ENCODE results near the gene ATP5PO. TPM values are rescaled to one million over a fixed set of nuclear protein-coding genes. Genes with fewer than 3 reads are reported as not detected.

The ATP5PO gene
- total RNA-seq, 4 donors from 2014 or later: 261 to 560 (median 356) TPM

DNA sequence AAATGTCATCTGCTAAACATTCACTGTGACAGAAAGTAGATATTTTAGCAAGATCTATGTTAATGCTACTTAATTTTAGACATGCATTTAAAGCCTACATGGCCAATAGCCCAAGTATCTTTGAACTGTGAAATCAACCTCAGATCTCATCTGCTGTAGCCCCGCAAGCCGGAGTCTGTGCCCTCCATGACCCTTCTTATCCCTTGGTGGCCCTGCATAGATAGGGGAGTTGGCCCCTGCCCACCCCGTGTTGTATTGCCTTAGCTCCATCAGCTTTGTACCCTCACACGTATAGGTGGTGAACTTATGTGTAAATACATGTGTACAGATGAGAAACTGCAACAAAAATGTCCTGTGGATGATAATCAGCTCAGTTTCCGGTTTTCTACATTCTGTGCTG is 18.5 kb downstream of the ATP5PO start:
- Histone ChIP-seq H3K36me3 (no peaks in the 10 kb centered on the region), H3K4me1 (peaks cover 9 to 11% of the 10 kb centered on the region in 2 donors), H3K9me3 (no peaks in the 10 kb centered on the region), H3K27ac (no peak overlapping the region), H3K4me3 (no peak overlapping the region), H3K27me3 (no peaks in the 10 kb centered on the region)
- ATAC-seq (no peak), DNase-seq (no peak)
- TF ChIP-seq, protein P1, sequence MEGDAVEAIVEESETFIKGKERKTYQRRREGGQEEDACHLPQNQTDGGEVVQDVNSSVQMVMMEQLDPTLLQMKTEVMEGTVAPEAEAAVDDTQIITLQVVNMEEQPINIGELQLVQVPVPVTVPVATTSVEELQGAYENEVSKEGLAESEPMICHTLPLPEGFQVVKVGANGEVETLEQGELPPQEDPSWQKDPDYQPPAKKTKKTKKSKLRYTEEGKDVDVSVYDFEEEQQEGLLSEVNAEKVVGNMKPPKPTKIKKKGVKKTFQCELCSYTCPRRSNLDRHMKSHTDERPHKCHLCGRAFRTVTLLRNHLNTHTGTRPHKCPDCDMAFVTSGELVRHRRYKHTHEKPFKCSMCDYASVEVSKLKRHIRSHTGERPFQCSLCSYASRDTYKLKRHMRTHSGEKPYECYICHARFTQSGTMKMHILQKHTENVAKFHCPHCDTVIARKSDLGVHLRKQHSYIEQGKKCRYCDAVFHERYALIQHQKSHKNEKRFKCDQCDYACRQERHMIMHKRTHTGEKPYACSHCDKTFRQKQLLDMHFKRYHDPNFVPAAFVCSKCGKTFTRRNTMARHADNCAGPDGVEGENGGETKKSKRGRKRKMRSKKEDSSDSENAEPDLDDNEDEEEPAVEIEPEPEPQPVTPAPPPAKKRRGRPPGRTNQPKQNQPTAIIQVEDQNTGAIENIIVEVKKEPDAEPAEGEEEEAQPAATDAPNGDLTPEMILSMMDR (IDR thresholded peaks at IDR 0.05 in 4 of 5, conservative IDR thresholded peaks at IDR 0.05 in 1 of 5): no peak
- no peak for TF ChIP-seq POLR2A (IDR thresholded peaks at IDR 0.05)
- in situ Hi-C loops (cut with MboI; ENCODE audit: low sequenced_read_pairs in 4 of 4) (loop anchor here in 2 of 4 donors (10.0 to 25.0 kb wide), 2 partner anchors 235 to 252 kb away; partner anchors contain the start of genes CRYZL1 (in 1 of the 2) and ITSN1 (in 1 of the 2)), intact Hi-C loops (cut with DNase I; ENCODE audit: low total_unique reads) (no loop called here)

DNA sequence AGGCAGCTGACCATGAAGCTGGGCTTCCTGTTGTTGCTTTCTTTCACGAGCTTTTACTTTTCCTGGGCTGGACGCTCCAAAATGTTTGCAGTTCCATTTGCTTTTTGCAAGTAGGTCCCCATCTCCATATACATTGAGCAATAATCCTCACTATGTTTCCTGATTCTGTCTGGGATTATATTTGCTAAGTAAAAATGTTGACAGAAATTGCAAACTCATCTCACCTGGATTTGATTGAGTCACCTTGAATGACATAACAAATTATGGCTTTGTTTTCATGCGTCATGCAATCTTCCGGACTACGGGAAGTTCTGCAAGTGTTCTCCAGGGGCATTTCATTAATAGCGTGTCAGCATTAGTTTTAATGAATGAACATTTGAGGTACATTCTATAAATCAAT is 18.9 kb downstream of the ATP5PO start:
- DNase-seq (no peak), ATAC-seq (no peak)
- TF ChIP-seq, protein P1 (IDR thresholded peaks at IDR 0.05 in 4 of 5, conservative IDR thresholded peaks at IDR 0.05 in 1 of 5): no peak
- no peak for TF ChIP-seq POLR2A (IDR thresholded peaks at IDR 0.05)
- H3K4me3 ChIP-seq: no peak overlapping the region
- in situ Hi-C loops (cut with MboI; ENCODE audit: low sequenced_read_pairs in 4 of 4) (loop anchor here in 2 of 4 donors (10.0 to 25.0 kb wide), 2 partner anchors 234 to 252 kb away; partner anchors contain the start of genes CRYZL1 (in 1 of the 2) and ITSN1 (in 1 of the 2)), intact Hi-C loops (cut with DNase I; ENCODE audit: low total_unique reads) (no loop called here)
- H3K9me3 ChIP-seq: no peaks in the 10 kb centered on the region
- no peaks in the 10 kb centered on the region for H3K36me3 ChIP-seq
- no peak overlapping the region for H3K27ac ChIP-seq
- peaks cover 9 to 10% of the 10 kb centered on the region in 2 donors for H3K4me1 ChIP-seq
- no peaks in the 10 kb centered on the region for H3K27me3 ChIP-seq

DNA sequence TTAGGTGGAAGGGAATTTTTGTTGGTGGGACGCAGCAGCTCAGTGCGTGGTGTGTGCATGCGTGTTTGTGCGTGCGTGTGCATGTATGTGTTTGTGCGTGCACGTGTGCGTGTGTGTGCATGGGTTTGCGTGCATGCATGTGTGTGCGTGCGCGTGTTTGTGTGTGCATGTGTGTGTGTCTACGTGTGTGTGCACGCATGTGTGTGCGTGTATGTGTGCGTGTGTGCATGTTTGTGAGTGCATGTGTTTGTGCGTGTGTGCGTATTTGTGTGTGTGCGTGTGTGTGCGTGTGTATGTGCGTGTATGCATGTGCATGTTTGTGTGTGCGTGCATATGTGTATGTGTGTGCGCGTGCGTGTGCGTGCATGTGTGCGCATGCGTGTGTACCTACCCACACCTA is 20.2 kb downstream of the ATP5PO start:
- DNase-seq (no peak), ATAC-seq (no peak)
- Histone ChIP-seq H3K27me3 (no peaks in the 10 kb centered on the region), H3K4me1 (peaks cover 5 to 9% of the 10 kb centered on the region in 2 donors), H3K9me3 (no peaks in the 10 kb centered on the region), H3K36me3 (no peaks in the 10 kb centered on the region), H3K4me3 (no peak overlapping the region), H3K27ac (no peak overlapping the region)
- in situ Hi-C loops (cut with MboI; ENCODE audit: low sequenced_read_pairs in 4 of 4): loop anchor here in 2 of 4 donors (10.0 to 25.0 kb wide), 2 partner anchors 233 to 251 kb away; partner anchors contain the start of genes CRYZL1 (in 1 of the 2) and ITSN1 (in 1 of the 2)
- no peak for TF ChIP-seq POLR2A (IDR thresholded peaks at IDR 0.05)
- TF ChIP-seq, protein P1 (IDR thresholded peaks at IDR 0.05 in 4 of 5, conservative IDR thresholded peaks at IDR 0.05 in 1 of 5): no peak
- intact Hi-C loops (cut with DNase I; ENCODE audit: low total_unique reads): no loop called here

DNA sequence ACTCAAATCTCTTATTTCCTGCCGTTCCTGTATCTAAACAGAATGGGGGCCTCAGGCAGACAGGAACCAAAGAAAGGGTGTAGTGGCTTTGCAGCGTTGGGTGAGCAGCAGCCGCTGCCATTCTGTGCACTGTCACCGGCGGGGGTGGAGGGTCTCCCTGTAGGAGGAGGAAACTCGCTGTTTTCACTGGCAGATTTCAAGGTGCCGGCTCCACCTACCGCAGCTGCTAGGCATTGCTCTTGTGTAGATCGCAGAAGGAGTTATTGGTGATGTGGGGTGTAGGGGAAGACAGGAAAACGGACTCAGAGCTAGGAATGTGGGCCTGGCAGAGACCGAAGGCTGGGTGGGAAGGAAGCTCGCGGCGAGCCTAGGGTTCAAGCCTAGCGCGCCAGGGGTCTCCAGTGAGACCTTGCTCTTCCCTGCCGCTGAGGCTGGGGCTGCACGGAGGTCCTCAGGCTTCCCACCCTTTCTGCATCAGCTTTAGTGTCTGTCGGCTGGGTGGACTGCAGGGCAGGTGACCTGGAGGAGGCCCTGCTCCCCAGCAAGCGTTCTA is 20.8 kb downstream of the ATP5PO start:
- Histone ChIP-seq H3K27ac (no peak overlapping the region), H3K27me3 (no peaks in the 10 kb centered on the region), H3K4me3 (peak overlapping the region; percentile 15 to 42 (median 41)), H3K4me1 (peaks cover 5 to 9% of the 10 kb centered on the region in 2 donors), H3K36me3 (no peaks in the 10 kb centered on the region), H3K9me3 (no peaks in the 10 kb centered on the region)
- in situ Hi-C loops (cut with MboI; ENCODE audit: low sequenced_read_pairs in 4 of 4) (loop anchor here in 2 of 4 donors (10.0 to 25.0 kb wide), 2 partner anchors 233 to 250 kb away; partner anchors contain the start of genes CRYZL1 (in 1 of the 2) and ITSN1 (in 1 of the 2)), intact Hi-C loops (cut with DNase I; ENCODE audit: low total_unique reads) (no loop called here)
- no peak for TF ChIP-seq POLR2A (IDR thresholded peaks at IDR 0.05)
- TF ChIP-seq, protein P1 (IDR thresholded peaks at IDR 0.05 in 4 of 5, conservative IDR thresholded peaks at IDR 0.05 in 1 of 5): peak; percentile 24 to 59 (median 36)
- peak; percentile 51 to 53 for DNase-seq
- peak; percentile 75 to 80 for ATAC-seq

All from gastrocnemius medialis (tissue), 4 donors.